Loucy (cell line): ENCODE measurements around the gene FBXO47.

ENCODE experiments used
- H2AFZ ChIP-seq: fragments of 200-600 bp; sonication (generic); 2 replicates; pipeline ENCODE4 v1.6.0; 2016; ENCODE audit warnings: antibody characterized with exemption, mild to moderate bottlenecking, low read length, moderate library complexity
- H3F3A ChIP-seq: fragments of 200-600 bp; 2 replicates; pipeline ENCODE4 v1.6.0; 2016; ENCODE audit warnings: antibody characterized with exemption, low read depth, mild to moderate bottlenecking
- H3K27me3 ChIP-seq: fragments of 200-600 bp; sonication (generic); 2 replicates; pipeline ENCODE4 v1.6.1; 2014; ENCODE audit warnings: low read length, mild to moderate bottlenecking; ENCODE audit not compliant: insufficient read depth, poor library complexity, severe bottlenecking
- H3K36me3 ChIP-seq: fragments of 200-600 bp; sonication (generic); 2 replicates; pipeline ENCODE4 v1.6.1; 2016; ENCODE audit warnings: low read length; ENCODE audit not compliant: insufficient read depth
- H3K4me1 ChIP-seq: fragments of 200-600 bp; sonication (generic); 2 replicates; pipeline ENCODE4 v1.5.1; 2014; ENCODE audit warnings: low read length, mild to moderate bottlenecking; ENCODE audit not compliant: insufficient read depth, poor library complexity, severe bottlenecking
- H3K4me2 ChIP-seq: fragments of 200-600 bp; sonication (generic); 2 replicates; pipeline ENCODE4 v1.6.0; 2014; ENCODE audit warnings: antibody characterized with exemption, low read length, low read depth, mild to moderate bottlenecking; ENCODE audit not compliant: poor library complexity, severe bottlenecking
- H3K4me3 ChIP-seq: fragments of 200-600 bp; sonication (generic); 2 replicates; pipeline ENCODE4 v1.5.1; 2014; ENCODE audit warnings: low read length, mild to moderate bottlenecking, mixed read lengths; ENCODE audit not compliant: poor library complexity, severe bottlenecking
- H3K79me2 ChIP-seq: fragments of 200-600 bp; sonication (generic); 2 replicates; pipeline ENCODE4 v1.6.1; 2014; ENCODE audit warnings: low read length; ENCODE audit not compliant: insufficient read depth
- H3K9ac ChIP-seq: fragments of 200-600 bp; sonication (generic); 2 replicates; pipeline ENCODE4 v1.6.0; 2014; ENCODE audit warnings: mild to moderate bottlenecking, low read depth, low read length, moderate library complexity; ENCODE audit not compliant: poor library complexity, severe bottlenecking
- H3K9me2 ChIP-seq: fragments of 200-600 bp; sonication (generic); replicated peaks from 2 replicates; pipeline ENCODE4 v1.6.1; 2016; ENCODE audit warnings: low read depth, low read length, mixed read lengths
- H3K9me3 ChIP-seq: fragments of 200-600 bp; sonication (generic); 2 replicates; pipeline ENCODE4 v1.6.1; 2014; ENCODE audit warnings: mild to moderate bottlenecking, antibody characterized with exemption, low read length, low read depth; ENCODE audit not compliant: insufficient read depth
- H4K20me1 ChIP-seq: fragments of 200-600 bp; sonication (generic); 2 replicates; pipeline ENCODE4 v1.6.0; 2014; ENCODE audit warnings: antibody characterized with exemption, low read length, mild to moderate bottlenecking; ENCODE audit not compliant: insufficient read depth, poor library complexity, severe bottlenecking
- CTCF ChIP-seq: fragments of 200-600 bp; sonication (generic); conservative IDR thresholded peaks from 2 replicates; pipeline ENCODE4 v1.5.1; 2014; ENCODE audit warnings: mild to moderate bottlenecking, antibody characterized with exemption, low read length
- EZH2phosphoT487 ChIP-seq: fragments of 200-600 bp; IDR thresholded peaks from 2 replicates; pipeline ENCODE4 v1.6.1; 2018; ENCODE audit warnings: antibody characterized with exemption, mild to moderate bottlenecking, moderate library complexity, borderline replicate concordance

FBXO47 gene

GRCh38 chr17:38891441-38891840 lies 75.8 kb downstream of the FBXO47 start:
- TF ChIP-seq CTCF (no peak), EZH2phosphoT487 (no peak)
- H3K4me3 ChIP-seq: no peak overlapping the region
- peaks cover 24% of the 10 kb centered on the region for H3K4me1 ChIP-seq
- no peaks in the 10 kb centered on the region for H3K9me2 ChIP-seq
- no peaks in the 10 kb centered on the region for H3F3A ChIP-seq
- no peaks in the 10 kb centered on the region for H3K9me3 ChIP-seq
- peaks cover 92% of the 10 kb centered on the region; the same call in 1 of the 2 replicates for H3K36me3 ChIP-seq
- peaks cover 20% of the 10 kb centered on the region for H4K20me1 ChIP-seq
- H2AFZ ChIP-seq: no peak overlapping the region
- no peak overlapping the region for H3K9ac ChIP-seq
- peaks cover 61% of the 10 kb centered on the region for H3K79me2 ChIP-seq
- H3K4me2 ChIP-seq: no peak overlapping the region
- H3K27me3 ChIP-seq: no peaks in the 10 kb centered on the region

GRCh38 chr17:38890410-38890746 lies 76.8 kb downstream of the FBXO47 start:
- Histone ChIP-seq H3K4me2 (no peak overlapping the region), H3K9me2 (no peaks in the 10 kb centered on the region), H3F3A (no peaks in the 10 kb centered on the region), H3K9ac (no peak overlapping the region), H3K4me3 (no peak overlapping the region), H3K9me3 (no peaks in the 10 kb centered on the region), H3K36me3 (peaks cover 93% of the 10 kb centered on the region; the same call in 1 of the 2 replicates), H4K20me1 (peaks cover 27% of the 10 kb centered on the region), H3K4me1 (peaks cover 20% of the 10 kb centered on the region), H2AFZ (no peak overlapping the region), H3K27me3 (no peaks in the 10 kb centered on the region), H3K79me2 (peaks cover 62% of the 10 kb centered on the region; the same call in 1 of the 2 replicates)
- no peak for TF ChIP-seq EZH2phosphoT487
- no peak for TF ChIP-seq CTCF

GRCh38 chr17:38889745-38890409 lies 77.3 kb downstream of the FBXO47 start:
- peaks cover 67% of the 10 kb centered on the region for H3K79me2 ChIP-seq
- no peaks in the 10 kb centered on the region for H3K27me3 ChIP-seq
- H3K9me3 ChIP-seq: no peaks in the 10 kb centered on the region
- no peak overlapping the region for H2AFZ ChIP-seq
- no peak overlapping the region for H3K4me3 ChIP-seq
- H3K9ac ChIP-seq: no peak overlapping the region
- no peak overlapping the region for H3K4me2 ChIP-seq
- H3K9me2 ChIP-seq: no peaks in the 10 kb centered on the region
- H3F3A ChIP-seq: no peaks in the 10 kb centered on the region
- H3K4me1 ChIP-seq: peaks cover 20% of the 10 kb centered on the region
- H3K36me3 ChIP-seq: peaks cover 97% of the 10 kb centered on the region; the same call in 1 of the 2 replicates
- TF ChIP-seq EZH2phosphoT487: no peak
- peaks cover 32% of the 10 kb centered on the region for H4K20me1 ChIP-seq

GRCh38 chr17:38888842-38889241 lies 78.4 kb downstream of the FBXO47 start:
- Histone ChIP-seq H3K9ac (no peak overlapping the region), H3K4me3 (no peak overlapping the region), H2AFZ (no peak overlapping the region), H3F3A (no peaks in the 10 kb centered on the region), H3K79me2 (peaks cover 69% of the 10 kb centered on the region), H4K20me1 (peaks cover 37% of the 10 kb centered on the region), H3K9me3 (no peaks in the 10 kb centered on the region), H3K4me1 (peaks cover 17% of the 10 kb centered on the region), H3K9me2 (no peaks in the 10 kb centered on the region), H3K36me3 (peaks cover 92% of the 10 kb centered on the region; the same call in 1 of the 2 replicates), H3K4me2 (no peak overlapping the region), H3K27me3 (no peaks in the 10 kb centered on the region)
- TF ChIP-seq EZH2phosphoT487 (no peak), CTCF (no peak)
